T-helper 1 cell treated with Interleukin-12 subunit alpha and Interleukin-12 subunit beta and Interleukin-4 antibody, amounts not matched to agents 30 μg/mL and 1 μg/mL, for 36 hours (primary cell): Measurements from ENCODE around the gene TGM6.

ENCODE experiments used
- H3K27ac Mint-ChIP-seq: one replicate; pipeline ENCODE4 v1.8.0; 2021; ENCODE audit warnings: mild to moderate bottlenecking, mixed read lengths
- H3K27me3 Mint-ChIP-seq: one replicate; pipeline ENCODE4 v1.8.0; 2021; ENCODE audit warnings: low read depth, mixed read lengths
- H3K36me3 Mint-ChIP-seq: one replicate; pipeline ENCODE4 v1.8.0; 2021; ENCODE audit warnings: low read depth, mixed read lengths
- H3K4me1 Mint-ChIP-seq: one replicate; pipeline ENCODE4 v1.8.0; 2021; ENCODE audit warnings: low read depth, mixed read lengths
- H3K4me3 Mint-ChIP-seq: one replicate; pipeline ENCODE4 v1.8.0; 2021; ENCODE audit warnings: mild to moderate bottlenecking, moderate library complexity, mixed read lengths
- H3K9me3 Mint-ChIP-seq: one replicate; pipeline ENCODE4 v1.8.0; 2021; ENCODE audit warnings: mixed read lengths

TGM6 gene

DNA sequence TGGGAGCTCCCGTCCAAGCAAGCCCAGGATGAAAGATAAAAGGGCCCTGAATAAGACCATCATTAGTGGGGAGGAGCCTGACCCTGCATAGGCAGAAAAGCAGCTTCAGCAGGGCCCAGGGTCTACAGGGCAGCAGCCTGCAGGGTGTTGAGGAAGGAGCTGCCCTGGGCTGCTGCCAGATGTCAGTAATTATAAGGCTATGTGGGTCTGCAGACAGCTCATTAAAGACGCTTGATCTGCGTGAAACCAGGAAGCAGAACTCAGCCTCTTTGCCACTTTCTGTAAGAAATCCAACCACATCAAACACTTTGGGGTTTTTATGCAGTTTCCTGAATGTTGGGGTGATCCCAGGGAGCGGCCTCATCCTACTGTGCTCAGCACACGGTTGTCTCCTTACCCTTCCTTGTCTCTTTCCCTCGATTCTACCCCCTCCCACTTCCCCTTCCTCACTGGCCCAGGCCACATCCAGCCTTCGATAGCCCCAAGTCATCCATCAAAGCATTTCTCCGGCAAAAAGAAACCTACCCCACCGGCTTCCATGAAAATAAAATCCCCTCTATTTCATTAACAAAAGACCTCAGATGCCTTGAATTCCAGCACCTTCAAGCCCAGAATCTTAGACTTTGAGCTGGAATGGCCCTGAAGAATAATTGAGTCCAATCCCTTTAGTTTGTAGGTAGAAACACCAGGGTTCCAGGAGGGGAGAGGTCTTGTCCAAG lies 1.0 kb upstream of the TGM6 start:
- Mint-ChIP-seq H3K9me3 (no peaks in the 10 kb centered on the region), H3K36me3 (no peaks in the 10 kb centered on the region), H3K27me3 (peaks cover 48% of the 10 kb centered on the region), H3K4me1 (peaks cover 13% of the 10 kb centered on the region), H3K27ac (no peak overlapping the region), H3K4me3 (peak overlapping the region; percentile 37)

DNA sequence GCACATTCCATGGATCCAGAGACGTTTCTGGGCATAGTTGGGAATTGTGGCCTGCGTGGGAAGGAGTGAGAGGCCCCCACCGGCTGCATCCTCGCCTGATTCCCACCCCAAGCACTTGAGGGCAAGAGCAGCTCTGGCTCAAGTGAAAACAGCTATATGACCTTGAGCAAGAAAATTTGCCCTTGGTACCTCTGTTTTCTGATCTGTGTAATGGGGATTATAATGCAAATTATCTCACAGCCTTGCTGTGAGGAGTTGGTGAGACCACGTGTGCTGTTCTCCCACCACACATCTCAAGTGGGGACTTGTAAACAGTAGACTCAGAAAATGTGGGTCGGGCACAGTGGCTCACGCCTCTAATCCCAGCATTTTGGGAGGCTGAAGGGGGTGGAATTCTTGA lies 602 bp downstream of the TGM6 start:
- no peak overlapping the region for H3K27ac Mint-ChIP-seq
- H3K4me1 Mint-ChIP-seq: peaks cover 14% of the 10 kb centered on the region
- no peaks in the 10 kb centered on the region for H3K9me3 Mint-ChIP-seq
- no peaks in the 10 kb centered on the region for H3K36me3 Mint-ChIP-seq
- H3K27me3 Mint-ChIP-seq: peaks cover 59% of the 10 kb centered on the region
- H3K4me3 Mint-ChIP-seq: no peak overlapping the region

DNA sequence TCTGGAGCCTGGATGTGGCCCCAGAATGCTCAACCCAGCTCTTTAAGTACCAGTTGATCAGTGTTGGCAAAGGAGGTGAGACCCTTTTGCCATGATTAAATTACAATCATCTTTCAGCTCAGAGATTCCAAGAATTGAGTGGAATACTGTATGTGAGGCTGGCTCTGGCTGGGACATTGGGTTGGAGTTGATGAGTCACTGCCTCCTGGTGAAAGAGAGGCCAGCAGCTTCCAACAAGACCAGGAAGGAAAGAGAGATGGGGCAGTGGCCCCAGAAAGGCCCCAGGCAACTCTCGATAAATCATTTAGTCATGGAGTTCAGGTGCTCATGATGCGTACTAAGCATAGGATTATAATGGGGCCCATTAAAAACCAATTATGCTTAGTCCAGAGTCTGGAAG lies 2.1 kb downstream of the TGM6 start:
- no peak overlapping the region for H3K27ac Mint-ChIP-seq
- peaks cover 21% of the 10 kb centered on the region for H3K4me1 Mint-ChIP-seq
- H3K9me3 Mint-ChIP-seq: peaks cover 4% of the 10 kb centered on the region
- no peak overlapping the region for H3K4me3 Mint-ChIP-seq
- peaks cover 50% of the 10 kb centered on the region for H3K27me3 Mint-ChIP-seq
- H3K36me3 Mint-ChIP-seq: no peaks in the 10 kb centered on the region

DNA sequence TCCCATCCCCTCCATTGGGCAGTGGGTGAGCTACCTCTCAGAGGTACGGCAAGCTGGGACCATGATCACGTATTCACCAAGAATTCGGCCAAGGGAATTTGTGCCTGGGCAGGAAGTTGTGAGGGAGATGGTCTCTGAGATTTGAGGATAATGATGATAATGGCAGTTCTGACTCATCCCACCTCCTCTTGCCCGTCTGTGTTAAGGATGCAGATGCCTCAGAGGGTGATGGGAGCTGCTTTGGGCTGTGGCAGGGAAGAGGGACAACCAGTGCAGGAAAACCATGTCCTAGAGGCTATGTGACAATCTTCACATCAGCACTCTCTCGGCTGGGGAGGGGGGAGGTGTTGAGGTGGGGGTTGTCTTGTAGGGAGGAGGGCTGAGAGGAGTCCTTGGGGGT lies 4.3 kb downstream of the TGM6 start:
- H3K4me3 Mint-ChIP-seq: no peak overlapping the region
- H3K27me3 Mint-ChIP-seq: peaks cover 42% of the 10 kb centered on the region

DNA sequence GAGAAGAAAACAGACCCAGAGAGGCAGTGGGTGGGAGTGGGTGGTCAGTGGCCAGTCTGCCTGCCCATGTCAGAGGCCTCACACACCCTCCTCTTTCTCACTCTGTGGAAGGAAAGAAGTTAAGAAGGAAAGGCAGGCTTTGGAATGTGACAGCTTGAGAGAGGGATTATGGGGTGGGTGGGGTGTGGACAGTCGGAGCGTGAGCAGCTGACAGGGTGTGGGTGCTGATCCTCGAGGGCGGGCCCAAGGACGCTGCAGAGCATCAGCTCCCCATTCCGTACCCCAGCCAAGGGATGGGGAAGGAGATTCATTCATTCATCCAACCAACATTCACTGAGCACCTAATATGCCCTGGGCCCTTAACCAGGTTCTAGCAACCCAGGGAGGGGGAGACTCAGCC lies 4.8 kb downstream of the TGM6 start:
- Mint-ChIP-seq H3K9me3 (peaks cover 8% of the 10 kb centered on the region), H3K4me3 (no peak overlapping the region), H3K27ac (no peak overlapping the region), H3K36me3 (no peaks in the 10 kb centered on the region), H3K27me3 (peaks cover 40% of the 10 kb centered on the region), H3K4me1 (peaks cover 8% of the 10 kb centered on the region)

More for the DNA sequence above, 4.3 kb downstream of the TGM6 start:
- no peak overlapping the region for H3K27ac Mint-ChIP-seq
- peaks cover 9% of the 10 kb centered on the region for H3K4me1 Mint-ChIP-seq
- no peaks in the 10 kb centered on the region for H3K36me3 Mint-ChIP-seq
- peaks cover 8% of the 10 kb centered on the region for H3K9me3 Mint-ChIP-seq

DNA sequence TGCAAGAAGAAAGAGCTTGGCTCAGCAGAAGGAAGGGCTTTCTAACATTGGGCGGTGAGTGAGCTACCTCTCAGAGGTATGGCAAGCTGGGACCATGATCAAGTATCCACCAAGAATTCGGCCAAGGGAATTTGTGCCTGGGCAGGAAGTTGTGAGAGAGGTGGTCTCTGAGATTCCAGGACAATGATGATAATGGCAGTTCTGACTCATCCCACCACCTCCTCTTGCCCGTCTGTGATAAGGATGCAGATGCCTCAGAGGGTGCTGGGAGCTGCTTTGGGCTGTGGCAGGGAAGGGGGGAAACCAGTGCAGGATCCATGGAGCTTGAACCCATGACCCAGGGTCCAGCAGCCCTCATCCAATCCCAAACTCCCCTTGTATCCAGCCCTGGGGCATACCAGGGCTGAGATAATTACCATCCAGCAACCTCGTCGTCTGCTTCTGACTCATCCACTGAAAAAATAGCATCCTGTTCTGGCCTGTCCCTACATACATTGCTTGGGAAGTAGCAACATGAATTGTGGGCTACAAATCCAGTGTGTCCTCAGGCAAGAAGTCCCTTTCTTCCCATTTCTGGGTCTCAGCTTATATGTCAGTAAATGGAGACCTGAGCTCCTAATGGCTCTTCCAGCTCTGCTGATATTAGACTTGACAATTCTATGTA lies 5.9 kb downstream of the TGM6 start:
- Mint-ChIP-seq H3K27ac (peak overlapping the region; percentile 83), H3K9me3 (peaks cover 8% of the 10 kb centered on the region), H3K4me1 (peaks cover 8% of the 10 kb centered on the region), H3K4me3 (peak overlapping the region; percentile 57), H3K36me3 (no peaks in the 10 kb centered on the region), H3K27me3 (peaks cover 37% of the 10 kb centered on the region)

DNA sequence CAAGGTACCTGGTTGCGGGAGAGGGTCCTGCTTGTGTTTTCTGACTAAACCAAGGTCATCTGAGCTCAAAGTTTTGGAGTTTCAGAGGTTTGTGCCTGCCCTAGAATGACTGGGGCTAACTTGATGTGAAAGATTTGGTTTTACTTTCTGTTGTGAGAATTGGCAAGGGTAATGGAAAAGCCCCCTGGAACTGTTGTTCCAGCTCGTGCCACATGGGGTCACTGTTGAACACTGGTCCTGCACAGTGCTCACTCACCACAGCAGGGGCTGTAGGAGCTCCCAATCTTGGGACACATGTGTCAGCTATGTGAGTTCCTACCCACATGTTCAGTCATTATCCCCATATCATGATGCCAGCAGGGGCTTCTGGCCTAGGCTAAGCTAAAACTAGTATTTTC lies 6.5 kb downstream of the TGM6 start:
- peaks cover 8% of the 10 kb centered on the region for H3K4me1 Mint-ChIP-seq
- H3K36me3 Mint-ChIP-seq: no peaks in the 10 kb centered on the region
- peaks cover 8% of the 10 kb centered on the region for H3K9me3 Mint-ChIP-seq
- H3K4me3 Mint-ChIP-seq: peak overlapping the region; percentile 57
- H3K27ac Mint-ChIP-seq: peak overlapping the region; percentile 83
- peaks cover 35% of the 10 kb centered on the region for H3K27me3 Mint-ChIP-seq

DNA sequence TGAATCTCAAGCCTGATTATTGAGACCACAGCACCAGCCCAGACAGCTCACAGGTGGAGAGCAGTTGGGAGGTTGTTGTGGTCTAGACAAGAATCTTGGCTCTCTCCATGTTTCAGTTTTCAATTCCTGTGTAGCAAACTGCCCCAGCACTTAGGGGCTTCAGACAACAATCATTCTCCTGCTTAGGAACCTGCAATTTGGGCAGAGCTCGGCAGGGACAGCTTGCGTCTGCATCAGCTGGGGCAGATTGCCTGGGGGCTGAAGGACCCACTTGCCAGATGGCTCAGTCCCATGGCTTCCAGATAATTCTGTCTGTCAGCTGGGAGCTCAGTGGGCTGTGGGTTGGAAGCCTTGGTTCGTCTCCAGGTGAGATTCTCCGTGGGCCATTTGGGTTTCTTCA lies 6.9 kb downstream of the TGM6 start:
- Mint-ChIP-seq H3K9me3 (peaks cover 8% of the 10 kb centered on the region), H3K36me3 (no peaks in the 10 kb centered on the region), H3K4me3 (no peak overlapping the region), H3K27me3 (peaks cover 34% of the 10 kb centered on the region), H3K27ac (no peak overlapping the region), H3K4me1 (peaks cover 8% of the 10 kb centered on the region)

DNA sequence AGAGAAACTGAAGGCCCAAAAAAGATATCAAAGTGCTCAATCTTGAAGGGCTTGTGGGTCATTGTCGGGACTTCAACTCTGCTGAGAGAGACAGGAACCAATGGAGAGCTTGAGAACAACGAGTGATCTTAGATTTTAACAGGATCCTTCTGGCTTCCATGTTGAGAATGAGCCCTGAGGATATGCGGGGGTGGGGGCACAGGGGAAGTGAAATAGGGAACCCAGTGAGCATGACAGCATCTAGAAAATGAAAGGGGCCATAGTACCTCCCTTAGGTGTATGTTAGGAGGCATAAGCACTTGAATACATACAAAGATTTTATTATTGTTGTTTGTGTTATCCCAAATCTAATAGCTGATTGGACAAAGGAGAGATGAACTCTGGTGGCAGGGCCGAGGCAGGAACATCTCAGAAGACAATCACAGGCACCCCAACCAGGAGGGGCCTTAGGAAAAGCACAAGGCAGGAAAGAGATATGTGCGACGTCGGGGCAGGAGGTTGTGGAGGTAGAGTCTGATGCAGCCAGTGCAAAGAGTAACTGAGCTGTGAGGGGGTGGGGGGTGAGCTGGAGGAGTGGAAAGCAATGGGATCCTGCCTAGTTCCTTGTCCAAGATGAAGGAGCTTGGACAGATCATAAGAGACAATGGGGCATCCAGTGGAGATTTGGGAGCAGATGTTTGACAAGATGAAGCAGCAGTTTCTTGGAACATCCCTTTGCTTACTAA lies 10.4 kb downstream of the TGM6 start:
- peaks cover 8% of the 10 kb centered on the region for H3K4me1 Mint-ChIP-seq
- peaks cover 11% of the 10 kb centered on the region for H3K27me3 Mint-ChIP-seq
- H3K36me3 Mint-ChIP-seq: no peaks in the 10 kb centered on the region
- no peak overlapping the region for H3K27ac Mint-ChIP-seq
- H3K4me3 Mint-ChIP-seq: no peak overlapping the region
- peaks cover 8% of the 10 kb centered on the region for H3K9me3 Mint-ChIP-seq

DNA sequence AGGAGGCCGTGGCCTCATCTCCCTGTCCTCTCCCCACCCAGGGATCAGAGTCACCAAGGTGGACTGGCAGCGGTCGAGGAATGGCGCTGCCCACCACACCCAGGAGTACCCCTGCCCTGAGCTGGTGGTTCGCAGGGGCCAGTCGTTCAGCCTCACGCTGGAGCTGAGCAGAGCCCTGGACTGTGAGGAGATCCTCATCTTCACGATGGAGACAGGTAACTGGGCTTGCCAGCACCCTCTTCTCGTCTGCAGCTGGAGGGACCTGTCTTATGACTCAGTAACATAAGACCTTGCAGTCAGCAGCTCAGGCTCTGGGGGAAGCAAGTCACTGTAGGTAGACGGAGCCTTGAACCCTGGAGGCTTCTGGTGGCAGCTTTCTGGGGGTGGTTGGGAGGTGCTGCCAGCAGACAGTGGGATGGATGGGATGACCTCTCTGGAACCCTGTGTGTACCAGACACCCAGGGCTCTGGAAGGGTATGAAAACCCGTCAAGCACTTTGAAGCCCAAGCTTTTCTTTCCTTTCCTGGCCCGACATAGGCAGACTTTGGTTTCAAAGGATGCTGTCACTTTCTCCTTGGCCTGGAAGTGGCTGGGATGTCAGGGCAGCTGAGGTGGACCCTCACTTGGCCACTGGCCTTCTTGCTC lies 13.8 kb downstream of the TGM6 start:
- H3K36me3 Mint-ChIP-seq: no peaks in the 10 kb centered on the region
- no peaks in the 10 kb centered on the region for H3K4me1 Mint-ChIP-seq
- H3K27me3 Mint-ChIP-seq: peaks cover 7% of the 10 kb centered on the region
- H3K4me3 Mint-ChIP-seq: no peak overlapping the region
- no peaks in the 10 kb centered on the region for H3K9me3 Mint-ChIP-seq
- no peak overlapping the region for H3K27ac Mint-ChIP-seq

DNA sequence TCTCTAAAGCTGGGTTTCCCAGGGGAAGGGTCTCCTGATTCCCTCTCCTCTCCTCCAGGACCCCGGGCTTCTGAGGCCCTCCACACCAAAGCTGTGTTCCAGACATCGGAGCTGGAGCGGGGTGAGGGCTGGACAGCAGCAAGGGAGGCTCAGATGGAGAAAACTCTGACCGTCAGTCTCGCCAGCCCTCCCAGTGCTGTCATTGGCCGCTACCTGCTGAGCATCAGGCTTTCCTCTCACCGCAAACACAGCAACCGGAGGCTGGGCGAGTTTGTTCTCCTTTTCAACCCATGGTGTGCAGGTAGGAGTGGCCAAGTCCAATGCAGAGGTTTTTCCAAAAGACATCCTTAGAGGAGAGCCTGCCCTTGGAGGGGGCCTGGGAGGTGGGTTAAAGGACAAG lies 14.4 kb downstream of the TGM6 start:
- Mint-ChIP-seq H3K27me3 (peaks cover 7% of the 10 kb centered on the region), H3K36me3 (no peaks in the 10 kb centered on the region), H3K4me1 (no peaks in the 10 kb centered on the region), H3K9me3 (no peaks in the 10 kb centered on the region), H3K4me3 (no peak overlapping the region), H3K27ac (no peak overlapping the region)

DNA sequence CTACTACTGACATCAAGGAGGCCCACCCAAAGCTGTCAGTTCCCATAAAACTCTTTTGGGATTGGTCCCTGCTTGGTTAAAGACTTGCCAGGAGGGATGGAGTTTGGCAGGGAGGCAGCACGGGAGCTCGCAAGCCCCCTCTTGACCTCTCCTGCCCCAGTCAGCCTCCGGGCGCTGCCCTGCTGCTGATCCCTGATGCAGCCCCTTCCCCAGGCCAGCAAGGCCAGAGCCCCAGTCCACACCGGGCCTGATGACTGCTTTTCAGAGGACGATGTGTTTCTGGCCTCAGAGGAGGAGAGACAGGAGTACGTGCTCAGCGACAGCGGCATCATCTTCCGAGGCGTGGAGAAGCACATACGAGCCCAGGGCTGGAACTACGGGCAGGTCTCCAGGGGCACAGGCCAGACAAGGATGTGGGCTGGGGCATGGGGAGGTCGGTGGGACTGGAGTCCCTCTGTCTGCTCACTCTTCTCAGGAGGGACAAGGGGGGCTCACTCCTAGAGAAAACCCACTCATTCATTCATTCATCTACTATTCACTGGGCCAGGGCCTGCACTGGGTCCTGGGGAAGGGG lies 15.6 kb downstream of the TGM6 start:
- Mint-ChIP-seq H3K27ac (no peak overlapping the region), H3K4me3 (no peak overlapping the region), H3K27me3 (peaks cover 3% of the 10 kb centered on the region), H3K4me1 (no peaks in the 10 kb centered on the region), H3K9me3 (no peaks in the 10 kb centered on the region), H3K36me3 (no peaks in the 10 kb centered on the region)

DNA sequence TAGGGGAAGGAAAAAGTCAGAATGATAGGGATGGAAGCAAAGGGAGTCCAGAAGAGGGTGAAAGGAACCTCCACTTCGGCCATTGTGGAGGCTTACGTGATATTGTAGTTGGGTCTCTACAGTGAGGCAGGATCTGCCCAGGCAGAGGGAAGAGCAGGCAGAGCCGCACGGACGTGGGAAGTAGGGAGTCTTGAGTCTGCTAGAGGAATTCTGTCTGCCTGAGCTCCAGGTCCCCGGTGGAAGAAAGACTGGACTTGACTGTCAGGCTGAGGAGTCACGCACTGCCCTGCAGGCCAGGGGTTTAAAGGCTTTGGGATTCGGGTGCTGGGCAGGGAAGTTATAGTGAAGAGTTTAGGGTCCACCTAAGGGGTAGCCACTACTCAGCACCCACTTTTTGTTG lies 16.4 kb downstream of the TGM6 start:
- Mint-ChIP-seq H3K27me3 (no peaks in the 10 kb centered on the region), H3K27ac (no peak overlapping the region), H3K9me3 (no peaks in the 10 kb centered on the region), H3K36me3 (no peaks in the 10 kb centered on the region), H3K4me3 (no peak overlapping the region), H3K4me1 (no peaks in the 10 kb centered on the region)

DNA sequence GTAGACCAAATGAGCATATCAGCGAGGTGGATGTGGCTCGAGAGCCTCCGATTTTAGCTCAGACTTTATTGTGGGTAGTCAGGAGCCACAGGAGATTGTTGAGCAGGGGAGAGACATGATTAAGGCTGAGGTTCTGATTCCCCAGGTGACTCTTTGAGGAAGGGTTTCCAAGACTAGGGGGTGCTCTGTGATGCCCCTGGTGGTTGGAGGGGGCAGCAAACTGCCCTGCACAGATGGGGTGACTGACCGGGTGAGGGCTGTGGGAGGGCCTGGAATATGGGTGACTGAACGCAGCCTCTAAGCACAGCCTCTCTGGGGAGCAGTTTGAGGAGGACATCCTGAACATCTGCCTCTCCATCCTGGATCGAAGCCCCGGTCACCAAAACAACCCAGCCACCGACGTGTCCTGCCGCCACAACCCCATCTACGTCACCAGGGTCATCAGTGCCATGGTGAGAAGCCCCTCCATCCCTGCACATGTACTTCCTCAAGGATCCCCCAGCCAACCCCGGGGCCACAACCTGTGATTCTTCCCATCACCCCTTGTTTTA lies 17.0 kb downstream of the TGM6 start:
- no peak overlapping the region for H3K27ac Mint-ChIP-seq
- no peaks in the 10 kb centered on the region for H3K36me3 Mint-ChIP-seq
- H3K4me3 Mint-ChIP-seq: no peak overlapping the region
- no peaks in the 10 kb centered on the region for H3K9me3 Mint-ChIP-seq
- H3K4me1 Mint-ChIP-seq: no peaks in the 10 kb centered on the region
- H3K27me3 Mint-ChIP-seq: no peaks in the 10 kb centered on the region
